Measurements from ENCODE around the gene HOXD10.

DNA sequence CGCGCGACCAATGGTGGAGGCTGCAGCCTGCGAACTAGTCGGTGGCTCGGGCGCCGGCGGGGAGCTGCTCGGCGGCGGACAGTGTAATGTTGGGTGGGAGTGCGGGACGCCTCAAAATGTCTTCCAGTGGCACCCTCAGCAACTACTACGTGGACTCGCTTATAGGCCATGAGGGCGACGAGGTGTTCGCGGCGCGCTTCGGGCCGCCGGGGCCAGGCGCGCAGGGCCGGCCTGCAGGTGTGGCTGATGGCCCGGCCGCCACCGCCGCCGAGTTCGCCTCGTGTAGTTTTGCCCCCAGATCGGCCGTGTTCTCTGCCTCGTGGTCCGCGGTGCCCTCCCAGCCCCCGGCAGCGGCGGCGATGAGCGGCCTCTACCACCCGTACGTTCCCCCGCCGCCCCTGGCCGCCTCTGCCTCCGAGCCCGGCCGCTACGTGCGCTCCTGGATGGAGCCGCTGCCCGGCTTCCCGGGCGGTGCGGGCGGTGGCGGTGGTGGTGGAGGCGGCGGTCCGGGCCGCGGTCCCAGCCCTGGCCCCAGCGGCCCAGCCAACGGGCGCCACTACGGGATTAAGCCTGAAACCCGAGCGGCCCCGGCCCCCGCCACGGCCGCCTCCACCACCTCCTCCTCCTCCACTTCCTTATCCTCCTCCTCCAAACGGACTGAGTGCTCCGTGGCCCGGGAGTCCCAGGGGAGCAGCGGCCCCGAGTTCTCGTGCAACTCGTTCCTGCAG is 6.3 kb downstream of the HOXD10 start, which contains the start of gene HOXD9:
- TF ChIP-seq CTCF (IDR thresholded peaks at IDR 0.05) (no peak), POLR2AphosphoS5 (IDR thresholded peaks at IDR 0.05) (no peak), POLR2A (IDR thresholded peaks at IDR 0.05) (no peak)
